H9 (cell line): ENCODE results near the gene SLC12A3. TPM values are rescaled to one million over a fixed set of nuclear protein-coding genes. Genes with fewer than 3 reads are reported as not detected.

ENCODE experiments used
- DNase-seq: peaks from one replicate; pipeline ENCODE4 v3.0.0-alpha.2; 2017
- H2AFZ ChIP-seq: one replicate; pipeline ENCODE4 v1.6.1; 2013; ENCODE audit warnings: mild to moderate bottlenecking, low read length, control low read depth, moderate library complexity
- H2AK5ac ChIP-seq: 2 replicates; pipeline ENCODE4 v1.6.1; 2013; ENCODE audit warnings: low read length, control low read depth, mixed read lengths; ENCODE audit not compliant: insufficient read length
- H2BK120ac ChIP-seq: one replicate; pipeline ENCODE4 v1.6.1; 2013; ENCODE audit warnings: low read depth, mild to moderate bottlenecking, low read length, control low read depth, inconsistent platforms; ENCODE audit not compliant: poor library complexity, severe bottlenecking
- H2BK12ac ChIP-seq: 2 replicates; pipeline ENCODE4 v1.6.1; 2013; ENCODE audit warnings: low read length, control low read depth, mixed read lengths, low read depth; ENCODE audit not compliant: insufficient read length
- H2BK15ac ChIP-seq: 2 replicates; pipeline ENCODE4 v1.6.1; 2013; ENCODE audit warnings: low read depth, low read length, control low read depth
- H2BK20ac ChIP-seq: one replicate; pipeline ENCODE4 v1.6.1; 2013; ENCODE audit warnings: low read depth, mild to moderate bottlenecking, low read length, control low read depth, inconsistent platforms; ENCODE audit not compliant: poor library complexity, severe bottlenecking
- H2BK5ac ChIP-seq: 2 replicates; pipeline ENCODE4 v1.6.1; 2013; ENCODE audit warnings: low read length, control low read depth, mixed read lengths; ENCODE audit not compliant: insufficient read length
- H3K14ac ChIP-seq: 2 replicates; pipeline ENCODE4 v1.6.1; 2013; ENCODE audit warnings: low read length, control low read depth; ENCODE audit not compliant: insufficient read depth
- H3K18ac ChIP-seq: 2 replicates; pipeline ENCODE4 v1.6.1; 2013; ENCODE audit warnings: low read depth, mild to moderate bottlenecking, mixed read lengths, low read length, control low read depth; ENCODE audit not compliant: insufficient read length
- H3K23ac ChIP-seq: 2 replicates; pipeline ENCODE4 v1.6.1; 2013; ENCODE audit warnings: low read length, control low read depth, mixed read lengths, low read depth; ENCODE audit not compliant: insufficient read length
- H3K23me2 ChIP-seq: 2 replicates; pipeline ENCODE4 v1.6.1; 2013; ENCODE audit warnings: low read depth, mild to moderate bottlenecking, mixed read lengths, low read length, control low read depth; ENCODE audit not compliant: insufficient read length, poor library complexity, severe bottlenecking
- H3K27ac ChIP-seq: 2 replicates; pipeline ENCODE4 v1.5.1; 2013; ENCODE audit warnings: low read length, control low read depth, mixed read lengths, low read depth; ENCODE audit not compliant: insufficient read length
- H3K27me3 ChIP-seq: 2 replicates; pipeline ENCODE4 v1.6.1; 2013; ENCODE audit warnings: low read length, control low read depth, inconsistent platforms; ENCODE audit not compliant: insufficient read depth
- H3K4ac ChIP-seq: 2 replicates; pipeline ENCODE4 v1.6.1; 2013; ENCODE audit warnings: low read depth, mild to moderate bottlenecking, control low read depth, inconsistent platforms, low read length, moderate library complexity
- H3K4me1 ChIP-seq: 2 replicates; pipeline ENCODE4 v1.6.1; 2013; ENCODE audit warnings: low read length, control low read depth, inconsistent platforms; ENCODE audit not compliant: insufficient read depth
- H3K4me2 ChIP-seq: 2 replicates; pipeline ENCODE4 v1.6.1; 2013; ENCODE audit warnings: low read length, control low read depth, mixed read lengths; ENCODE audit not compliant: insufficient read length, insufficient read depth
- H3K56ac ChIP-seq: 2 replicates; pipeline ENCODE4 v1.6.1; 2013; ENCODE audit warnings: low read depth, mild to moderate bottlenecking, mixed read lengths, low read length, control low read depth; ENCODE audit not compliant: insufficient read length
- H3K79me1 ChIP-seq: 2 replicates; pipeline ENCODE4 v1.6.1; 2013; ENCODE audit warnings: low read depth, mild to moderate bottlenecking, moderate library complexity, low read length, control low read depth, inconsistent platforms; ENCODE audit not compliant: insufficient read depth, poor library complexity, severe bottlenecking
- H3K79me2 ChIP-seq: 2 replicates; pipeline ENCODE4 v1.6.1; 2013; ENCODE audit warnings: low read length, control low read depth, inconsistent platforms; ENCODE audit not compliant: insufficient read depth
- H3K9ac ChIP-seq: 2 replicates; pipeline ENCODE4 v1.6.1; 2013; ENCODE audit warnings: low read length, control low read depth, mixed read lengths; ENCODE audit not compliant: insufficient read length; ENCODE audit errors: extremely low read depth
- H3K9me3 ChIP-seq: one replicate; pipeline ENCODE4 v1.6.1; 2013; ENCODE audit warnings: low read depth, low read length, inconsistent platforms; ENCODE audit not compliant: control insufficient read depth
- H3T11ph ChIP-seq: one replicate; pipeline ENCODE4 v1.6.1; 2013; ENCODE audit warnings: mild to moderate bottlenecking, low read length, control low read depth, inconsistent platforms
- H4K20me1 ChIP-seq: one replicate; pipeline ENCODE4 v1.6.1; 2013; ENCODE audit not compliant: control insufficient read depth, insufficient read length, insufficient read depth
- H4K5ac ChIP-seq: 2 replicates; pipeline ENCODE4 v1.6.1; 2013; ENCODE audit warnings: low read depth, mild to moderate bottlenecking, mixed read lengths, low read length, control low read depth; ENCODE audit not compliant: insufficient read length
- H4K8ac ChIP-seq: replicated peaks from 2 replicates; pipeline ENCODE4 v1.6.1; 2013; ENCODE audit warnings: low read length, control low read depth, mixed read lengths, low read depth; ENCODE audit not compliant: insufficient read length
- H4K91ac ChIP-seq: 2 replicates; pipeline ENCODE4 v1.6.1; 2013; ENCODE audit warnings: low read depth, mild to moderate bottlenecking, moderate library complexity, mixed read lengths, low read length, control low read depth; ENCODE audit not compliant: insufficient read length
- H3K27ac Mint-ChIP-seq, 3 experiments: 2 replicates in 2 of 3; 3 replicates in 1 of 3; pipeline ENCODE4 v1.8.0; 2020 to 2021; ENCODE audit warnings: mixed read lengths in 3 of 3, mild to moderate bottlenecking in 1 of 3, moderate library complexity in 1 of 3
- H3K27me3 Mint-ChIP-seq: 2 replicates; pipeline ENCODE4 v1.8.0; 2021; ENCODE audit warnings: low read depth, mild to moderate bottlenecking, moderate library complexity, mixed read lengths
- H3K36me3 Mint-ChIP-seq, 3 experiments: 2 replicates in 2 of 3; 3 replicates in 1 of 3; pipeline ENCODE4 v1.8.0; 2020 to 2021; ENCODE audit warnings: low read depth in 3 of 3, mixed read lengths in 3 of 3; ENCODE audit not compliant: insufficient read depth in 1 of 3
- H3K4me1 Mint-ChIP-seq, 2 experiments: 2 replicates each; pipeline ENCODE4 v1.8.0; 2020; ENCODE audit warnings: mixed read lengths in 2 of 2
- H3K4me3 Mint-ChIP-seq, 2 experiments: 2 replicates in 1 of 2; 3 replicates in 1 of 2; pipeline ENCODE4 v1.8.0; 2020 to 2021; ENCODE audit warnings: mild to moderate bottlenecking in 2 of 2, mixed read lengths in 2 of 2, moderate library complexity in 1 of 2
- H3K9me3 Mint-ChIP-seq, 2 experiments: 2 replicates in 1 of 2; 3 replicates in 1 of 2; pipeline ENCODE4 v1.8.0; 2020; ENCODE audit warnings: mild to moderate bottlenecking in 2 of 2, mixed read lengths in 2 of 2, moderate library complexity in 1 of 2
- WGBS: extraction: QIAGEN DNeasy Blood & Tissue Kit; methylation state at CpG from one replicate; pipeline ENCODE4 v1.1.7; 2013; ENCODE audit warnings: missing lambda C conversion rate, low lambda C conversion rate, mixed read lengths; ENCODE audit not compliant: insufficient read length; ENCODE audit errors: extremely low coverage; 5-methylcytosine and 5-hydroxymethylcytosine counted together
- total RNA-seq: library from RNA; stranded (reverse); gene quantifications from 2 replicates; pipeline ENCODE4 v1.2.1, GENCODE V29; 2021
- TF ChIP-seq, protein P1 (sequence below): fragments of 200-600 bp; sonication (generic); conservative IDR thresholded peaks from 3 replicates; pipeline ENCODE4 v1.8.0; 2021; ENCODE audit warnings: antibody characterized with exemption, mild to moderate bottlenecking

The SLC12A3 gene
- total RNA-seq, 1 experiment from 2014 or later, result not detected

DNA sequence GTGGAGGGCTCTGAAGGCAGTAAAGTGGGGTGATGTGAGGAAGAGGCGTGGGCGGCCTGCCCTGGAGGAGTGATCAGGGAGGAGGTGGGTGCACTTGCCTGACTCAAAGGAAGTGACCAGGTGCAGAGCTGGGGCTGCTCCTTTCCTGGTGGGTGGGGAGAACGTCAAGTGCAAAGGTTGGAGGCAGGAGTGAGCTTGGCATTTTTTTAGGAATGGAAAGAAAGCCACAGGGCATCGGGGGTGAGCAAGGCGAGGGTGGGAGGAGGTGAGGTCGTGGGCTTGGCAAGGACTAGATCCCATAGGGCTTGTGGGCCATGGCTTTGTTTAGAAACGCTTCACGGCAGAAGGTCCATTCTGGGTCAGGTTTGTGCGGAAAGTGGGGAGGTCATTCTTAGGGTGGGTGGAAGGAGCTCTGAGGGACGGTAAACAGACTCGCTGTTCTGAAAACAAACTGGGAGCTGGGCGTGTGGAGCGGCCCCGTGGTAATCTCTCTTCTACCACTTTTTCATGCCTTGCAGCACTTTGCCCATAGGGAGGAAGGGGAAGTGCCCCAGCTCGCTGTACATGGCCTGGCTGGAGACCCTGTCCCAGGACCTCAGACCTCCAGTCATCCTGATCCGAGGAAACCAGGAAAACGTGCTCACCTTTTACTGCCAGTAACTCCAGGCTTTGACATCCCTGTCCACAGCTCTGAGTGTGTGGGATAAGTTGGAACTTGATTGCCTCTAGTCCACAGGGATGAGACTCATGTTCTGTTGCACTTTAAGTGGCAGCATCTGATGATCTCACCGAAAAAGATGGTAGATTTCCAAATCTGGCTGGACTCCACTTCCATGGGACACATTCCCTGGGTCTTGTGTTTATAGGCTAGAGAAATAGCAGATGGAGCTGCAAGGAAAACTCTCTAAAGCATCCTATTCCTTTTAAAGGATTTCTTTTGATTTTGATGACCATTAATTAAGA, 48.0 kb downstream of the SLC12A3 start:
- H3K27ac Mint-ChIP-seq, result no peak overlapping the region
- H3K4me1 ChIP-seq, result peaks cover 5% of the 10 kb centered on the region
- no peak overlapping the region for H3K4me2 ChIP-seq
- H3K4ac ChIP-seq, result no peak overlapping the region
- no peak overlapping the region for H2BK12ac ChIP-seq
- TF ChIP-seq, protein P1, sequence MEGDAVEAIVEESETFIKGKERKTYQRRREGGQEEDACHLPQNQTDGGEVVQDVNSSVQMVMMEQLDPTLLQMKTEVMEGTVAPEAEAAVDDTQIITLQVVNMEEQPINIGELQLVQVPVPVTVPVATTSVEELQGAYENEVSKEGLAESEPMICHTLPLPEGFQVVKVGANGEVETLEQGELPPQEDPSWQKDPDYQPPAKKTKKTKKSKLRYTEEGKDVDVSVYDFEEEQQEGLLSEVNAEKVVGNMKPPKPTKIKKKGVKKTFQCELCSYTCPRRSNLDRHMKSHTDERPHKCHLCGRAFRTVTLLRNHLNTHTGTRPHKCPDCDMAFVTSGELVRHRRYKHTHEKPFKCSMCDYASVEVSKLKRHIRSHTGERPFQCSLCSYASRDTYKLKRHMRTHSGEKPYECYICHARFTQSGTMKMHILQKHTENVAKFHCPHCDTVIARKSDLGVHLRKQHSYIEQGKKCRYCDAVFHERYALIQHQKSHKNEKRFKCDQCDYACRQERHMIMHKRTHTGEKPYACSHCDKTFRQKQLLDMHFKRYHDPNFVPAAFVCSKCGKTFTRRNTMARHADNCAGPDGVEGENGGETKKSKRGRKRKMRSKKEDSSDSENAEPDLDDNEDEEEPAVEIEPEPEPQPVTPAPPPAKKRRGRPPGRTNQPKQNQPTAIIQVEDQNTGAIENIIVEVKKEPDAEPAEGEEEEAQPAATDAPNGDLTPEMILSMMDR, result no peak
- no peak overlapping the region for H2AFZ ChIP-seq
- no peak overlapping the region for H3K18ac ChIP-seq
- no peak overlapping the region for H4K8ac ChIP-seq
- no peak overlapping the region for H2AK5ac ChIP-seq
- H3K79me2 ChIP-seq, result no peaks in the 10 kb centered on the region
- no peak overlapping the region for H2BK120ac ChIP-seq
- no peak overlapping the region for H3K4me3 Mint-ChIP-seq
- H2BK15ac ChIP-seq, result no peak overlapping the region
- H2BK5ac ChIP-seq, result no peak overlapping the region
- H3K27me3 Mint-ChIP-seq, result peaks cover 10% of the 10 kb centered on the region
- H3K36me3 Mint-ChIP-seq, result no peaks in the 10 kb centered on the region; a peak in 1 of 7 replicates
- no CpG with 5 or more reads among the region's 18 CpGs for WGBS
- H4K20me1 ChIP-seq, result no peaks in the 10 kb centered on the region
- no peak overlapping the region for H3T11ph ChIP-seq
- H3K79me1 ChIP-seq, result no peaks in the 10 kb centered on the region
- H3K27me3 ChIP-seq, result no peaks in the 10 kb centered on the region
- no peak overlapping the region for H3K23ac ChIP-seq
- no peak for DNase-seq
- H2BK20ac ChIP-seq, result no peak overlapping the region
- no peak overlapping the region for H4K91ac ChIP-seq
- H3K14ac ChIP-seq, result no peak overlapping the region
- H3K56ac ChIP-seq, result no peak overlapping the region
- H3K9me3 ChIP-seq, result no peaks in the 10 kb centered on the region
- H3K9me3 Mint-ChIP-seq, result peaks cover 0 to 2% of the 10 kb centered on the region in 2 experiments; a peak in 1 of 5 replicates
- no peak overlapping the region for H3K27ac ChIP-seq
- peaks cover 37 to 41% of the 10 kb centered on the region in 2 experiments for H3K4me1 Mint-ChIP-seq
- no peak overlapping the region for H4K5ac ChIP-seq
- H3K9ac ChIP-seq, result no peak overlapping the region
- H3K23me2 ChIP-seq, result no peaks in the 10 kb centered on the region
